HG02763 (cell line): Measurements from ENCODE around the gene MEX3D.

Source experiments
- ATAC-seq: cut with Tn5 transposase; IDR thresholded peaks from one replicate; pipeline ENCODE4 v1.9.1; 2021; ENCODE audit warnings: mild to moderate bottlenecking, moderate library complexity; ENCODE audit not compliant: unreplicated experiment

Gene MEX3D

DNA sequence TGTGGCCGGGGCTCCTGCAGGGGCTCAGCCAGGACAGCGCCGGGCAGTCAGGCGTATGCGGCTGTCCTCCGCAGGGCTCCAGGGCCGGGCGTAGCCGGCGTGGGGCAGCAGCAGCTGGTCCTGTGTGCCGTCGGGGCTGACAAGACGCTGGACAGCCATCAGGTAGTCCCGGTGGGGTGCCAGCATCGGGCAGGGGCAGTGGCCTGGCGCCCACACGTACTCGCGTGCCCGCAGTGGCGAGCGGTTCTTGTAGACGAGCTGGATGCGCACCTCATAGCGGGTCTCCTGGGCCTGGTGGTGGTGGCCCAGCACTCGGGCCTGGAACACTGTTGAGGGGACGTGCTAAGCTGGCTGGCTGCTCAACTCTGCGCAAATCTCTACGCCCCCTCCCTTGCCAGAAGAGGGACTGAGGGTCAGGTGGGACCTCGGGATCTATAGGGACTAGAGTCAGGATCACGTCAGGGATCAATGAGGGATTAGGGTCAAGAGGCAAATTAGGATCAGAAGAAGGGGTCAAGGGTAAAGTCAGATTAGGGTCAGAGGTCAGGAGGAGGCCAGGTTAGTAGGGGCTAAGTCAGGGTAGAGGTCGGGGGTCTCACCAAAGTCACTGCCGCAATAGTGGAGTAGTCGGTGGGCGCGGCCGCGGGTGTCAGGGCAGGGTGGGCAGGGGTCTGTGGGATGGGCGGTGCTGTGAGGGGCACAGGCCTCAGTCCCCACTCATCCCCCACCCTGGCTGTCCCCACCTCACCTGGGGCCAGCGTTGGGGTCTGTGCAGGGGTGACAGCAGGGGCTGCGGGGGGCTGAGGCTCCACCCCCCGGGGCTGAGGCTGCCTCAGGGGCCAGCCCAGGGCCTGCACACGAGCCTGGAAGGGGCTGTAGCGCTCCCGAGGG, 61.9 kb downstream of the MEX3D start:
- no peak for ATAC-seq

DNA sequence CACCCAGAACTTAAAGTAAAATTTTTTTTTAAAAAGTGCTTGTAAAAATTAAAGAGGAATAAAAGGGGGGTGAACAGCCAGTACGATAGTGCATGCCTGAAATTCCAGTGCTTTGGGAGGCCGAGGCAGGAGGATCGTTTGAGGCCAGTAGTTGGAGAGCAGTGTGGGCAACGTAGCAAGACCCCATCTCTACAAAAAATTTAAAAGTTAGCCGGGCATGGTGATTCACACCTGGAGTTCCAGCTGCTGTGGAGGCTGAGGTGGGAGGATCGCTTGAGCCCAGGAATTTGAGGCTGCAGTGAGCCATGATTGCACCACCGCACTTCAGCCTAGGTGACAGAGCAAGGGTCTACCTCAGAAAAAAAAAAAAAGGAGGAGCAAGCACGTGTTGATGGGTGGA, 63.1 kb downstream of the MEX3D start:
- no peak for ATAC-seq
